HepG2 (cell line): Measurements from ENCODE around the gene RABL6. TPM values are rescaled to one million over a fixed set of nuclear protein-coding genes. Genes with fewer than 3 reads are reported as not detected.

Experiments used
- DMAP1 ChIP-seq: IDR thresholded peaks from 2 replicates; pipeline ENCODE4 v1.6.1; 2016
- GATAD1 ChIP-seq: IDR thresholded peaks from 2 replicates; pipeline ENCODE4 v1.6.1; 2016; ENCODE audit warnings: missing genetic modification reagents, missing compliant biosample characterization
- KDM2A ChIP-seq: sonication (generic); formaldehyde crosslinking; IDR thresholded peaks from 2 replicates; pipeline ENCODE4 v1.4.0; 2020; ENCODE audit warnings: low read depth, missing genetic modification reagents, borderline replicate concordance
- KLF6 ChIP-seq: IDR thresholded peaks from 2 replicates; pipeline ENCODE4 v1.8.0; 2016; ENCODE audit warnings: missing biosample characterization, missing genetic modification reagents
- MAF1 ChIP-seq: sonication (generic); formaldehyde crosslinking; IDR thresholded peaks from 2 replicates; pipeline ENCODE4 v1.5.0; 2020; ENCODE audit warnings: missing genetic modification reagents, borderline replicate concordance
- NFATC3 ChIP-seq: sonication (generic); formaldehyde crosslinking; IDR thresholded peaks from 2 replicates; pipeline ENCODE4 v1.5.1; 2020; ENCODE audit warnings: mild to moderate bottlenecking, missing genetic modification reagents
- NFIB ChIP-seq: sonication (generic); formaldehyde crosslinking; IDR thresholded peaks from 2 replicates; pipeline ENCODE4 v1.9.0; 2021; ENCODE audit warnings: missing genetic modification reagents, mild to moderate bottlenecking, borderline replicate concordance
- STAT5B ChIP-seq: sonication (generic); formaldehyde crosslinking; IDR thresholded peaks from 2 replicates; pipeline ENCODE4 v1.4.0; 2020; ENCODE audit warnings: missing genetic modification reagents
- YY1 ChIP-seq: IDR thresholded peaks from 2 replicates; pipeline ENCODE4 v1.6.1; 2011; ENCODE audit warnings: low read length, low read depth, moderate library complexity, mild to moderate bottlenecking; ENCODE audit not compliant: insufficient read depth, insufficient replicate concordance
- ZC3H13 ChIP-seq: sonication (generic); formaldehyde crosslinking; IDR thresholded peaks from 2 replicates; pipeline ENCODE4 v1.8.1; 2023; ENCODE audit warnings: mild to moderate bottlenecking, missing genetic modification reagents, moderate library complexity
- ZIK1 ChIP-seq: sonication (generic); formaldehyde crosslinking; IDR thresholded peaks from 2 replicates; pipeline ENCODE4 v1.5.0; 2020; ENCODE audit warnings: mild to moderate bottlenecking, low read depth, missing genetic modification reagents, borderline replicate concordance
- ZNF282 ChIP-seq: fragments of 450-650 bp; IDR thresholded peaks from 2 replicates; pipeline ENCODE4 v1.6.1; 2018; ENCODE audit not compliant: partially characterized antibody
- ZNF547 ChIP-seq: sonication (generic); formaldehyde crosslinking; IDR thresholded peaks from 2 replicates; pipeline ENCODE4 v1.5.1; 2020; ENCODE audit warnings: mild to moderate bottlenecking, missing genetic modification reagents
- ZNF761 ChIP-seq: sonication (generic); formaldehyde crosslinking; conservative IDR thresholded peaks from 2 replicates; pipeline ENCODE4 v1.4.0; 2020; ENCODE audit warnings: mild to moderate bottlenecking, missing genetic modification reagents
- ZNF790 ChIP-seq: sonication (generic); formaldehyde crosslinking; IDR thresholded peaks from 2 replicates; pipeline ENCODE4 v1.8.0; 2022; ENCODE audit warnings: missing genetic modification reagents, mild to moderate bottlenecking, borderline replicate concordance
- polyA plus RNA-seq, 8 experiments: library from polyadenylated mRNA; depleted of rRNA in 3 of 8; stranded (reverse) in 7 of 8; unstranded in 1 of 8; fragments of >200 nt; fragmentation: Illumina TruSeq in 4 of 8; extraction: Trizol in 4 of 8; gene quantifications; 2 replicates each; pipeline versions ENCODE4 v1.2.1 to v1.2.3, GENCODE V29; 2011 to 2016; ENCODE audit warnings: low read depth in 4 of 8, missing spikeins in 1 of 8, mixed read lengths in 1 of 8; ENCODE audit not compliant: insufficient read depth in 1 of 8
- total RNA-seq, 5 experiments: library from RNA; depleted of rRNA; stranded (reverse); fragments of >200 nt; fragmentation: Illumina TruSeq; extraction: Trizol; gene quantifications; 2 replicates each; pipeline ENCODE4 v1.2.3, GENCODE V29; 2016; ENCODE audit warnings: low read depth in 1 of 5
- TF ChIP-seq, protein P1 (sequence below): sonication (generic); formaldehyde crosslinking; IDR thresholded peaks from 2 replicates; pipeline ENCODE4 v1.4.0; 2020; ENCODE audit warnings: missing genetic modification reagents
- TF ChIP-seq, protein P2 (sequence below): sonication (generic); formaldehyde crosslinking; IDR thresholded peaks from 2 replicates; pipeline ENCODE4 v1.8.1; 2022; ENCODE audit warnings: low read depth, mild to moderate bottlenecking, missing genetic modification reagents
- TF ChIP-seq, protein P3 (sequence below): sonication (generic); formaldehyde crosslinking; IDR thresholded peaks from 2 replicates; pipeline ENCODE4 v1.5.0; 2020; ENCODE audit warnings: missing genetic modification reagents
- TF ChIP-seq, protein P4 (sequence below): sonication (generic); formaldehyde crosslinking; IDR thresholded peaks from 2 replicates; pipeline ENCODE4 v1.9.0; 2021; ENCODE audit warnings: missing genetic modification reagents, borderline replicate concordance
- TF ChIP-seq, protein P5 (sequence below): IDR thresholded peaks from 2 replicates; pipeline ENCODE4 v1.6.1; 2016; ENCODE audit warnings: low read depth, control low read depth

The RABL6 gene
- total and polyA plus RNA-seq, 2 of the 13 experiments (the other 11 are each of a cell fraction or from before 2014, with no cell fraction given), result 81.5 to 125 TPM

DNA sequence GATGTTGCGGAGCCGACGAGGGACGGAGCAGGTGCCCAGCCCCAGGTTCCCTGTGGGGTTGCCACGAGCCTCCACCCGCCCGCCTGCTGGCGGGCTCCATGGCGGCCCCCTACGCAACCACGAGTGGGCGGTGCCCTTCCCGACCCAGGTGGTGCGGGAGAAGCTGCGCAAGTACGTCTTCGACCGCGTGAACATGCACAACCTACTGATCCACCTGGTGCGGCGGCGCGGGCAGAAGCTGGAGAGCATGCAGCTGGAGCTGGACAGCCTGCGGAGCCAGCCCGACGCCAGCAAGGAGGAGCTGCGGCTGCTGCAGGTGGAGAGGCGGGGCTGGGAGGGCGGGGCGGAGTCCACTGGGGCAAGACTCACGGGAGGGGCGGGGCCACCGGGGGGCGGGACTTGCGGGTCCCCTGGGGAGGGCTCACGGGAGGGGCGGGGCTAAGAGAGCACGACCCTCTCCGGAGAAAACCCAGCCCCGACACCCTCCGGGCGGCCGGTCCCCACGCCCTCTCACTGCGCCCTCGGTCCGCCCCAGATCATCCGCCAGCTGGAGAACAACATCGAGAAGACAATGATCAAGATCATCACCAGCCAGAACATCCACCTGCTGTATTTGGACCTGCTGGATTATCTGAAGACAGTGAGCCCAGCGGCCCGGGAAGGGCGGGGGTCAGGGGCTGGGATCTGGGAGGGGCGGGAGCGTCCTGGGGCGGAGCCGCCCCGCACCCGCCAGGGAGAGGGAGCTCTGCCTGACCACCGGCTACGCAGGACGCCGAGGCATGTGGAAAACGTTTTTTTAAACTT is 7.7 kb upstream of the RABL6 start (continued):
- TF ChIP-seq ZIK1, result no peak
- TF ChIP-seq MAF1 (CRISPR knock-in tag), result peak; percentile 45; the same call in 1 of the 2 replicates
- TF ChIP-seq NFIB (CRISPR knock-in tag), result no peak
- TF ChIP-seq ZC3H13 (CRISPR knock-in tag), result peak; percentile 15; the same call in 1 of the 2 replicates
- TF ChIP-seq, protein P1, sequence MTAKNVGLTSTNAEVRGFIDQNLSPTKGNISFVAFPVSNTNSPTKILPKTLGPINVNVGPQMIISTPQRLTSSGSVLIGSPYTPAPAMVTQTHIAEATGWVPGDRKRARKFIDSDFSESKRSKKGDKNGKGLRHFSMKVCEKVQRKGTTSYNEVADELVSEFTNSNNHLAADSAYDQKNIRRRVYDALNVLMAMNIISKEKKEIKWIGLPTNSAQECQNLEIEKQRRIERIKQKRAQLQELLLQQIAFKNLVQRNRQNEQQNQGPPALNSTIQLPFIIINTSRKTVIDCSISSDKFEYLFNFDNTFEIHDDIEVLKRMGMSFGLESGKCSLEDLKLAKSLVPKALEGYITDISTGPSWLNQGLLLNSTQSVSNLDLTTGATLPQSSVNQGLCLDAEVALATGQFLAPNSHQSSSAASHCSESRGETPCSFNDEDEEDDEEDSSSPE (CRISPR knock-in tag), result peak; percentile 61; the same call in 1 of the 2 replicates
- TF ChIP-seq, protein P2, sequence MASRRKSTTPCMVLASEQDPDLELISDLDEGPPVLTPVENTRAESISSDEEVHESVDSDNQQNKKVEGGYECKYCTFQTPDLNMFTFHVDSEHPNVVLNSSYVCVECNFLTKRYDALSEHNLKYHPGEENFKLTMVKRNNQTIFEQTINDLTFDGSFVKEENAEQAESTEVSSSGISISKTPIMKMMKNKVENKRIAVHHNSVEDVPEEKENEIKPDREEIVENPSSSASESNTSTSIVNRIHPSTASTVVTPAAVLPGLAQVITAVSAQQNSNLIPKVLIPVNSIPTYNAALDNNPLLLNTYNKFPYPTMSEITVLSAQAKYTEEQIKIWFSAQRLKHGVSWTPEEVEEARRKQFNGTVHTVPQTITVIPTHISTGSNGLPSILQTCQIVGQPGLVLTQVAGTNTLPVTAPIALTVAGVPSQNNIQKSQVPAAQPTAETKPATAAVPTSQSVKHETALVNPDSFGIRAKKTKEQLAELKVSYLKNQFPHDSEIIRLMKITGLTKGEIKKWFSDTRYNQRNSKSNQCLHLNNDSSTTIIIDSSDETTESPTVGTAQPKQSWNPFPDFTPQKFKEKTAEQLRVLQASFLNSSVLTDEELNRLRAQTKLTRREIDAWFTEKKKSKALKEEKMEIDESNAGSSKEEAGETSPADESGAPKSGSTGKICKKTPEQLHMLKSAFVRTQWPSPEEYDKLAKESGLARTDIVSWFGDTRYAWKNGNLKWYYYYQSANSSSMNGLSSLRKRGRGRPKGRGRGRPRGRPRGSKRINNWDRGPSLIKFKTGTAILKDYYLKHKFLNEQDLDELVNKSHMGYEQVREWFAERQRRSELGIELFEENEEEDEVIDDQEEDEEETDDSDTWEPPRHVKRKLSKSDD (CRISPR knock-in tag), result no peak
- TF ChIP-seq, protein P3, sequence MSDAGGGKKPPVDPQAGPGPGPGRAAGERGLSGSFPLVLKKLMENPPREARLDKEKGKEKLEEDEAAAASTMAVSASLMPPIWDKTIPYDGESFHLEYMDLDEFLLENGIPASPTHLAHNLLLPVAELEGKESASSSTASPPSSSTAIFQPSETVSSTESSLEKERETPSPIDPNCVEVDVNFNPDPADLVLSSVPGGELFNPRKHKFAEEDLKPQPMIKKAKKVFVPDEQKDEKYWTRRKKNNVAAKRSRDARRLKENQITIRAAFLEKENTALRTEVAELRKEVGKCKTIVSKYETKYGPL (CRISPR knock-in tag), result 0 out of 2 replicates have a peak, but pooled peaks have one; percentile 23
- peak; percentile 11 for TF ChIP-seq ZNF547
- TF ChIP-seq NFATC3 (CRISPR knock-in tag), result no peak
- TF ChIP-seq GATAD1 (CRISPR knock-in tag), result 0 out of 2 replicates have a peak, but pooled peaks have one; percentile 29
- no peak for TF ChIP-seq ZNF282
- TF ChIP-seq ZNF790 (CRISPR knock-in tag), result peak; percentile 83
- TF ChIP-seq DMAP1, result 0 out of 2 replicates have a peak, but pooled peaks have one; percentile 2
- 0 out of 2 replicates have a peak, but pooled peaks have one; percentile 51 for TF ChIP-seq STAT5B (CRISPR knock-in tag)
- TF ChIP-seq, protein P4, sequence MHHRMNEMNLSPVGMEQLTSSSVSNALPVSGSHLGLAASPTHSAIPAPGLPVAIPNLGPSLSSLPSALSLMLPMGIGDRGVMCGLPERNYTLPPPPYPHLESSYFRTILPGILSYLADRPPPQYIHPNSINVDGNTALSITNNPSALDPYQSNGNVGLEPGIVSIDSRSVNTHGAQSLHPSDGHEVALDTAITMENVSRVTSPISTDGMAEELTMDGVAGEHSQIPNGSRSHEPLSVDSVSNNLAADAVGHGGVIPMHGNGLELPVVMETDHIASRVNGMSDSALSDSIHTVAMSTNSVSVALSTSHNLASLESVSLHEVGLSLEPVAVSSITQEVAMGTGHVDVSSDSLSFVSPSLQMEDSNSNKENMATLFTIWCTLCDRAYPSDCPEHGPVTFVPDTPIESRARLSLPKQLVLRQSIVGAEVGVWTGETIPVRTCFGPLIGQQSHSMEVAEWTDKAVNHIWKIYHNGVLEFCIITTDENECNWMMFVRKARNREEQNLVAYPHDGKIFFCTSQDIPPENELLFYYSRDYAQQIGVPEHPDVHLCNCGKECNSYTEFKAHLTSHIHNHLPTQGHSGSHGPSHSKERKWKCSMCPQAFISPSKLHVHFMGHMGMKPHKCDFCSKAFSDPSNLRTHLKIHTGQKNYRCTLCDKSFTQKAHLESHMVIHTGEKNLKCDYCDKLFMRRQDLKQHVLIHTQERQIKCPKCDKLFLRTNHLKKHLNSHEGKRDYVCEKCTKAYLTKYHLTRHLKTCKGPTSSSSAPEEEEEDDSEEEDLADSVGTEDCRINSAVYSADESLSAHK (CRISPR knock-in tag), result no peak
- TF ChIP-seq KLF6, result 0 out of 2 replicates have a peak, but pooled peaks have one; percentile 33
- TF ChIP-seq, protein P5, sequence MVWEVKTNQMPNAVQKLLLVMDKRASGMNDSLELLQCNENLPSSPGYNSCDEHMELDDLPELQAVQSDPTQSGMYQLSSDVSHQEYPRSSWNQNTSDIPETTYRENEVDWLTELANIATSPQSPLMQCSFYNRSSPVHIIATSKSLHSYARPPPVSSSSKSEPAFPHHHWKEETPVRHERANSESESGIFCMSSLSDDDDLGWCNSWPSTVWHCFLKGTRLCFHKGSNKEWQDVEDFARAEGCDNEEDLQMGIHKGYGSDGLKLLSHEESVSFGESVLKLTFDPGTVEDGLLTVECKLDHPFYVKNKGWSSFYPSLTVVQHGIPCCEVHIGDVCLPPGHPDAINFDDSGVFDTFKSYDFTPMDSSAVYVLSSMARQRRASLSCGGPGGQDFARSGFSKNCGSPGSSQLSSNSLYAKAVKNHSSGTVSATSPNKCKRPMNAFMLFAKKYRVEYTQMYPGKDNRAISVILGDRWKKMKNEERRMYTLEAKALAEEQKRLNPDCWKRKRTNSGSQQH (CRISPR knock-in tag), result 0 out of 2 replicates have a peak, but pooled peaks have one; percentile 40
- peak; percentile 66 for TF ChIP-seq YY1
- TF ChIP-seq KDM2A, result peak; percentile 62; the same call in 1 of the 2 replicates
- TF ChIP-seq ZNF761 (CRISPR knock-in tag), result 0 out of 2 replicates have a peak, but pooled peaks have one; percentile 12
